Endothelial cell of umbilical vein (primary cell): ENCODE measurements around the gene ELOVL6. TPM values are rescaled to one million over a fixed set of nuclear protein-coding genes. Genes with fewer than 3 reads are reported as not detected.

Source experiments
- BruUV-seq: library from RNA; stranded (reverse); fragments of 400-500 nt; replicated peaks from 2 replicates; lab custom pipeline; 2021; lab: Mats Ljungman, UMichigan
- CTCF ChIA-PET: fragments of 300-600, 350-600 bp; sonication (Branson Sonifier 250); formaldehyde crosslinking; loops from one replicate; lab custom pipeline; 2021; ENCODE audit warnings: antibody characterized with exemption, inconsistent platforms; lab: Charles Lee
- POLR2A ChIA-PET: fragments of 300-600, 350-600 bp; sonication (Branson Sonifier 250); formaldehyde crosslinking; loops from one replicate; lab custom pipeline; 2021; ENCODE audit warnings: antibody characterized with exemption, inconsistent platforms; lab: Charles Lee
- DNase-seq: peaks from one replicate; pipeline ENCODE4 v3.0.0-alpha.2; 2011; ENCODE audit warnings: low read depth, low spot score
- FAIRE-seq: peaks from 2 replicates; lab custom pipeline; 2011; peaks lifted over from hg19 to GRCh38; lab: Jason Lieb, UNC
- H2AFZ ChIP-seq: 2 replicates; pipeline ENCODE4 v1.6.0; 2012; ENCODE audit warnings: low read depth, low read length, control low read depth, inconsistent platforms
- H3K27ac ChIP-seq: 2 replicates; pipeline ENCODE4 v1.5.1; 2011; ENCODE audit warnings: low read depth, mild to moderate bottlenecking, control low read depth, low read length, moderate library complexity; ENCODE audit not compliant: insufficient read depth
- H3K27me3 ChIP-seq, 2 experiments: 2 replicates each; pipeline versions ENCODE4 v1.6.0 to v1.6.1; 2011; ENCODE audit warnings: low read length in 2 of 2, mixed read lengths in 1 of 2; ENCODE audit not compliant: control insufficient read depth in 2 of 2, insufficient read depth in 2 of 2
- H3K36me3 ChIP-seq, 2 experiments: 2 replicates in 1 of 2; 3 replicates in 1 of 2; pipeline ENCODE4 v1.5.1; 2011; ENCODE audit warnings: low read length in 2 of 2, mild to moderate bottlenecking in 1 of 2, moderate library complexity in 1 of 2; ENCODE audit not compliant: control insufficient read depth in 2 of 2, insufficient read depth in 2 of 2; ENCODE audit errors: extremely low read depth in 1 of 2
- H3K4me1 ChIP-seq: 3 replicates; pipeline ENCODE4 v1.5.1; 2011; ENCODE audit warnings: mild to moderate bottlenecking, low read length; ENCODE audit not compliant: control insufficient read depth, insufficient read depth; ENCODE audit errors: extremely low read depth
- H3K4me2 ChIP-seq: 2 replicates; pipeline ENCODE4 v1.6.1; 2011; ENCODE audit warnings: low read length, control low read depth, mixed read lengths; ENCODE audit not compliant: insufficient read depth
- H3K4me3 ChIP-seq, 3 experiments: fragments of 200-600 bp in 1 of 3; sonication (generic), shearing (Covaris generic) in 1 of 3; replicated peaks in 1 of 3; 2 replicates each; pipeline ENCODE4 v1.5.1; 2011 to 2016; ENCODE audit warnings: control low read depth in 3 of 3, low read length in 3 of 3, mild to moderate bottlenecking in 2 of 3, inconsistent platforms in 1 of 3, low read depth in 1 of 3, moderate library complexity in 1 of 3; ENCODE audit not compliant: insufficient read depth in 1 of 3
- H3K79me2 ChIP-seq: 2 replicates; pipeline ENCODE4 v1.6.0; 2012; ENCODE audit warnings: low read length, inconsistent platforms; ENCODE audit not compliant: control insufficient read depth, insufficient read depth
- H3K9ac ChIP-seq: replicated peaks from 2 replicates; pipeline ENCODE3; 2011; ENCODE audit warnings: low read length, control low read depth; ENCODE audit not compliant: insufficient read depth; ENCODE audit errors: extremely low read depth
- H3K9me1 ChIP-seq: replicated peaks from 3 replicates; pipeline ENCODE4 v1.6.0; 2011; ENCODE audit warnings: mild to moderate bottlenecking, low read length; ENCODE audit not compliant: control insufficient read depth, insufficient read depth; ENCODE audit errors: extremely low read depth
- H3K9me3 ChIP-seq: replicated peaks from 2 replicates; pipeline ENCODE4 v1.5.1; 2012; ENCODE audit warnings: low read length, inconsistent platforms; ENCODE audit not compliant: control insufficient read depth, insufficient read depth
- H4K20me1 ChIP-seq: replicated peaks from 2 replicates; pipeline ENCODE3; 2011; ENCODE audit warnings: mild to moderate bottlenecking, low read length; ENCODE audit not compliant: control insufficient read depth, insufficient read depth; ENCODE audit errors: extremely low read depth
- CTCF ChIP-seq, 2 donors: IDR thresholded peaks; 1 replicate in 1 of 2; 2 replicates in 1 of 2; pipeline ENCODE4 v1.5.1; 2011; ENCODE audit warnings: low read length in 2 of 2, mild to moderate bottlenecking in 2 of 2, moderate library complexity in 2 of 2, control low read depth in 1 of 2, inconsistent platforms in 1 of 2, low read depth in 1 of 2; ENCODE audit not compliant: insufficient read depth in 1 of 2; ENCODE audit errors: extremely low read depth in 1 of 2
- EZH2 ChIP-seq: IDR thresholded peaks from 2 replicates; pipeline ENCODE4 v1.6.1; 2012; ENCODE audit warnings: borderline replicate concordance, low read depth, mild to moderate bottlenecking, moderate library complexity, low read length, inconsistent platforms; ENCODE audit not compliant: severe bottlenecking
- FOS ChIP-seq: IDR thresholded peaks from 2 replicates; pipeline ENCODE4 v1.6.1; 2011; ENCODE audit warnings: mild to moderate bottlenecking, low read length, moderate library complexity, borderline replicate concordance; ENCODE audit not compliant: insufficient read depth
- GATA2 ChIP-seq: IDR thresholded peaks from 2 replicates; pipeline ENCODE4 v1.7.0; 2011; ENCODE audit warnings: low read depth, mild to moderate bottlenecking, moderate library complexity, mixed read lengths, low read length; ENCODE audit not compliant: insufficient read length, insufficient read depth
- JUN ChIP-seq: IDR thresholded peaks from 2 replicates; pipeline ENCODE4 v1.6.1; 2011; ENCODE audit warnings: borderline replicate concordance, low read depth; ENCODE audit not compliant: insufficient read length, insufficient read depth
- MAX ChIP-seq: IDR thresholded peaks from 2 replicates; pipeline ENCODE4 v1.6.1; 2011; ENCODE audit not compliant: insufficient read depth, insufficient read length
- MYC ChIP-seq: IDR thresholded peaks from one replicate; pipeline ENCODE4 v1.6.1; 2011; ENCODE audit warnings: mild to moderate bottlenecking, low read depth, low read length
- POLR2A ChIP-seq: IDR thresholded peaks from 2 replicates; pipeline ENCODE4 v1.6.1; 2012; ENCODE audit warnings: low read depth, mild to moderate bottlenecking, control low read depth, low read length
- POLR2AphosphoS5 ChIP-seq: IDR thresholded peaks from 2 replicates; pipeline ENCODE4 v1.6.1; 2012; ENCODE audit warnings: low read depth, mild to moderate bottlenecking, control low read depth, low read length, moderate library complexity; ENCODE audit not compliant: insufficient read depth
- dilution Hi-C: fragments of 300-500 bp; cut with MboI; formaldehyde crosslinking; loops from one replicate; pipeline ENCODE4 v1.15.0; 2019; ENCODE audit warnings: low sequenced_read_pairs; ENCODE audit not compliant: extremely low pct_ligation_motif_present
- intact Hi-C: fragments of 100-400 bp; cut with micrococcal nuclease; formaldehyde crosslinking; loops from one replicate; pipeline ENCODE4 v1.10.0; 2022
- polyA plus RNA-seq, 4 experiments: library from polyadenylated mRNA; depleted of rRNA in 3 of 4; stranded (reverse) in 3 of 4; unstranded in 1 of 4; fragments of >200 nt; gene quantifications; 2 replicates each; pipeline versions ENCODE4 v1.2.1 to v1.2.3, GENCODE V29; 2011 to 2012; ENCODE audit warnings: missing spikeins in 1 of 4
- total RNA-seq: library from RNA; stranded (reverse); gene quantifications from 2 replicates; pipeline ENCODE4 v1.2.3, GENCODE V29; 2021

Gene ELOVL6
- total and polyA plus RNA-seq, 2 donors (not counting 3 experiments of a cell fraction or from before 2014, with no cell fraction given): 6.4 to 26.1 TPM

- TF ChIP-seq POLR2A (no peak), EZH2 (no peak), GATA2 (no peak), FOS (no peak), CTCF (IDR thresholded peaks at IDR 0.05; ENCODE audit: extremely low read depth in 1 of 2, insufficient read depth in 1 of 2, low read depth in 1 of 2, low read length in 2 of 2) (no peak), POLR2AphosphoS5 (no peak), MYC (no peak), JUN (no peak), MAX (no peak)
- ChIA-PET POLR2A (no interaction called here), CTCF (no interaction called here)
- DNase-seq (no peak), FAIRE-seq (no peak)
- Histone ChIP-seq H3K27me3 (peaks cover 8 to 14% of the 10 kb centered on the region in 2 experiments), H2AFZ (no peak overlapping the region), H3K36me3 (no peaks in the 10 kb centered on the region), H3K4me3 (no peak overlapping the region), H4K20me1 (no peaks in the 10 kb centered on the region), H3K9me3 (no peaks in the 10 kb centered on the region), H3K4me1 (no peaks in the 10 kb centered on the region), H3K9ac (no peak overlapping the region), H3K27ac (no peak overlapping the region), H3K79me2 (no peaks in the 10 kb centered on the region), H3K4me2 (no peak overlapping the region), H3K9me1 (no peaks in the 10 kb centered on the region)
- dilution Hi-C loops (no loop called here), intact Hi-C loops (no loop called here)
- no TSS peak for BruUV-seq
These were observed 176.0 kb downstream of the ELOVL6 start for GRCh38 chr4:110022457-110022856.
